GM23248 (cell line): ENCODE results near the gene CENPN. TPM values are rescaled to one million over a fixed set of nuclear protein-coding genes. Genes with fewer than 3 reads are reported as not detected.
A peak's percentile ranks its signal among the peaks of the same experiment; 100 is the strongest.

Source experiments
- DNase-seq: peaks from one replicate; pipeline ENCODE4 v3.0.0-alpha.2; 2015
- H2AFZ ChIP-seq: fragments of 200-600 bp; sonication (generic); 2 replicates; pipeline ENCODE4 v1.6.1; 2016; ENCODE audit warnings: antibody characterized with exemption
- H3F3A ChIP-seq: fragments of 200-600 bp; sonication (generic); 2 replicates; pipeline ENCODE4 v1.6.1; 2016; ENCODE audit warnings: mild to moderate bottlenecking, antibody characterized with exemption, mixed run types; ENCODE audit not compliant: insufficient read depth
- H3K27ac ChIP-seq: fragments of 200-600 bp; sonication (generic); 2 replicates; pipeline ENCODE4 v1.5.1; 2016; ENCODE audit warnings: mild to moderate bottlenecking
- H3K27me3 ChIP-seq: fragments of 200-600 bp; sonication (generic); replicated peaks from 2 replicates; pipeline ENCODE4 v1.6.1; 2016; ENCODE audit warnings: mild to moderate bottlenecking; ENCODE audit not compliant: insufficient read depth
- H3K36me3 ChIP-seq: fragments of 200-600 bp; sonication (generic); 2 replicates; pipeline ENCODE4 v1.6.1; 2016; ENCODE audit warnings: low read depth, mild to moderate bottlenecking
- H3K4me1 ChIP-seq: fragments of 200-600 bp; sonication (generic); 2 replicates; pipeline ENCODE4 v1.6.1; 2016; ENCODE audit warnings: mild to moderate bottlenecking; ENCODE audit not compliant: insufficient read depth
- H3K4me2 ChIP-seq: fragments of 200-600 bp; sonication (generic); one replicate; pipeline ENCODE4 v1.6.1; 2016; ENCODE audit warnings: mild to moderate bottlenecking; ENCODE audit not compliant: unreplicated experiment
- H3K4me3 ChIP-seq: fragments of 200-600 bp; sonication (generic); 2 replicates; pipeline ENCODE4 v1.5.1; 2016; ENCODE audit warnings: mild to moderate bottlenecking
- H3K79me2 ChIP-seq: fragments of 200-600 bp; sonication (generic); 2 replicates; pipeline ENCODE4 v1.6.1; 2016; ENCODE audit warnings: mild to moderate bottlenecking; ENCODE audit not compliant: insufficient read depth
- H3K9ac ChIP-seq: fragments of 200-600 bp; sonication (generic); 2 replicates; pipeline ENCODE4 v1.6.1; 2016; ENCODE audit warnings: mild to moderate bottlenecking
- H3K9me2 ChIP-seq: fragments of 200-600 bp; sonication (generic); 2 replicates; pipeline ENCODE4 v1.6.1; 2016; ENCODE audit warnings: mixed run types, mild to moderate bottlenecking, moderate library complexity; ENCODE audit not compliant: insufficient read depth
- H3K9me3 ChIP-seq: fragments of 200-600 bp; sonication (generic); one replicate; pipeline ENCODE4 v1.6.1; 2017; ENCODE audit warnings: low read depth
- H4K20me1 ChIP-seq: fragments of 200-600 bp; sonication (generic); 2 replicates; pipeline ENCODE4 v1.6.0; 2016; ENCODE audit not compliant: insufficient read depth
- EZH2 ChIP-seq: fragments of 200-600 bp; sonication (generic); IDR thresholded peaks from 2 replicates; pipeline ENCODE4 v1.6.1; 2018; ENCODE audit warnings: antibody characterized with exemption, mild to moderate bottlenecking; ENCODE audit not compliant: insufficient read depth, poor library complexity, severe bottlenecking
- EZH2phosphoT487 ChIP-seq: fragments of 200-600 bp; sonication (generic); IDR thresholded peaks from 2 replicates; pipeline ENCODE4 v1.6.1; 2018; ENCODE audit warnings: antibody characterized with exemption, moderate library complexity, mild to moderate bottlenecking, low read depth; ENCODE audit not compliant: insufficient read depth
- WGBS, 2 experiments: methylation state at CpG; one replicate each; pipeline ENCODE4 v1.1.6; 2015 to 2017; ENCODE audit warnings: low lambda C conversion rate in 2 of 2, low coverage in 1 of 2; ENCODE audit errors: missing lambda C conversion rate in 2 of 2; 5-methylcytosine and 5-hydroxymethylcytosine counted together
- in situ Hi-C: fragments of 300-500 bp; cut with MboI; formaldehyde crosslinking; loops from 2 replicates; pipeline ENCODE4 v1.15.0; 2020
- polyA plus RNA-seq: library from polyadenylated mRNA; unstranded; fragments of >200 nt; fragmentation: Nextera tagmentation; extraction: Ambion mirVana; gene quantifications from 2 replicates; pipeline ENCODE4 v1.2.1, GENCODE V29; 2016
- total RNA-seq: library from RNA; depleted of rRNA; stranded (reverse); fragments of >200 nt; shearing (Covaris generic); gene quantifications from 2 replicates; pipeline ENCODE4 v1.2.3, GENCODE V29; 2014

The CENPN gene
- total and polyA plus RNA-seq, 2 experiments from 2014 or later: 29.0 to 29.2 TPM

GRCh38 chr16:80988756-80989155, 18.3 kb upstream of the CENPN start:
- TF ChIP-seq EZH2phosphoT487 (no peak), EZH2 (no peak)
- no peaks in the 10 kb centered on the region for H3K36me3 ChIP-seq
- H3K9ac ChIP-seq: no peak overlapping the region
- H3K4me1 ChIP-seq: peaks cover 24% of the 10 kb centered on the region
- in situ Hi-C loops: no loop called here
- no peaks in the 10 kb centered on the region for H3K27me3 ChIP-seq
- H3K4me2 ChIP-seq: no peak overlapping the region
- H3K4me3 ChIP-seq: no peak overlapping the region
- H3K9me2 ChIP-seq: no peaks in the 10 kb centered on the region
- H4K20me1 ChIP-seq: no peaks in the 10 kb centered on the region
- peaks cover 24% of the 10 kb centered on the region for H3F3A ChIP-seq
- DNase-seq: no peak
- 75 to 80% methylated on average over 7 of the region's 7 CpGs for WGBS, 2 experiments
- H2AFZ ChIP-seq: no peak overlapping the region
- no peak overlapping the region for H3K27ac ChIP-seq
- H3K79me2 ChIP-seq: peaks cover 91% of the 10 kb centered on the region
- H3K9me3 ChIP-seq: no peaks in the 10 kb centered on the region

GRCh38 chr16:80989801-80990200, 17.2 kb upstream of the CENPN start:
- no peaks in the 10 kb centered on the region for H3K9me2 ChIP-seq
- no peak overlapping the region for H3K4me2 ChIP-seq
- no peak overlapping the region for H3K4me3 ChIP-seq
- peaks cover 34% of the 10 kb centered on the region for H3K4me1 ChIP-seq
- peaks cover 91% of the 10 kb centered on the region for H3K79me2 ChIP-seq
- H3K27ac ChIP-seq: no peak overlapping the region
- WGBS, 2 experiments: 46 to 47% methylated on average over 2 of the region's 2 CpGs
- no peaks in the 10 kb centered on the region for H3K9me3 ChIP-seq
- no peaks in the 10 kb centered on the region for H3K36me3 ChIP-seq
- no peaks in the 10 kb centered on the region for H4K20me1 ChIP-seq
- TF ChIP-seq EZH2phosphoT487: no peak
- no peak for TF ChIP-seq EZH2
- peaks cover 34% of the 10 kb centered on the region for H3F3A ChIP-seq
- DNase-seq: peak; percentile 20
- no peak overlapping the region for H3K9ac ChIP-seq
- H3K27me3 ChIP-seq: no peaks in the 10 kb centered on the region
- in situ Hi-C loops: no loop called here
- no peak overlapping the region for H2AFZ ChIP-seq

- no peak overlapping the region for H3K4me3 ChIP-seq
Measured at GRCh38 chr16:80990577-80990976, 16.4 kb upstream of the CENPN start.

GRCh38 chr16:80990978-80991377, 16.0 kb upstream of the CENPN start:
- Histone ChIP-seq H3K9me2 (no peaks in the 10 kb centered on the region), H3K4me1 (peaks cover 34% of the 10 kb centered on the region), H3K27me3 (no peaks in the 10 kb centered on the region), H3K27ac (no peak overlapping the region), H3K4me3 (no peak overlapping the region), H3K9me3 (no peaks in the 10 kb centered on the region), H4K20me1 (no peaks in the 10 kb centered on the region), H2AFZ (no peak overlapping the region), H3K9ac (no peak overlapping the region), H3K36me3 (no peaks in the 10 kb centered on the region), H3K4me2 (no peak overlapping the region), H3K79me2 (peaks cover 91% of the 10 kb centered on the region), H3F3A (peaks cover 34% of the 10 kb centered on the region)
- TF ChIP-seq EZH2 (no peak), EZH2phosphoT487 (no peak)
- DNase-seq: no peak
- 90 to 93% methylated on average over 2 of the region's 2 CpGs for WGBS, 2 experiments
- in situ Hi-C loops: no loop called here

More at GRCh38 chr16:80990577-80990976, 16.4 kb upstream of the CENPN start:
- no peak overlapping the region for H3K27ac ChIP-seq
- H3F3A ChIP-seq: peaks cover 34% of the 10 kb centered on the region
- no peaks in the 10 kb centered on the region for H3K9me3 ChIP-seq
- in situ Hi-C loops: no loop called here
- peaks cover 34% of the 10 kb centered on the region for H3K4me1 ChIP-seq
- TF ChIP-seq EZH2 (no peak), EZH2phosphoT487 (no peak)
- no peak overlapping the region for H3K4me2 ChIP-seq
- H3K9ac ChIP-seq: no peak overlapping the region
- WGBS, 2 experiments: 99 to 100% methylated on average over 3 of the region's 3 CpGs
- no peaks in the 10 kb centered on the region for H3K9me2 ChIP-seq
- no peaks in the 10 kb centered on the region for H3K36me3 ChIP-seq
- no peak for DNase-seq
- no peak overlapping the region for H2AFZ ChIP-seq
- no peaks in the 10 kb centered on the region for H3K27me3 ChIP-seq
- peaks cover 91% of the 10 kb centered on the region for H3K79me2 ChIP-seq
- no peaks in the 10 kb centered on the region for H4K20me1 ChIP-seq

- in situ Hi-C loops: no loop called here
- Histone ChIP-seq H3K9me3 (no peaks in the 10 kb centered on the region), H3K27ac (peak overlapping the region; percentile 82), H3K9ac (no peak overlapping the region), H3K79me2 (peaks cover 91% of the 10 kb centered on the region), H3K4me3 (no peak overlapping the region), H3K4me1 (peaks cover 39% of the 10 kb centered on the region), H3K4me2 (no peak overlapping the region), H3K36me3 (no peaks in the 10 kb centered on the region), H3K27me3 (no peaks in the 10 kb centered on the region), H2AFZ (no peak overlapping the region), H3F3A (peaks cover 34% of the 10 kb centered on the region), H4K20me1 (no peaks in the 10 kb centered on the region), H3K9me2 (no peaks in the 10 kb centered on the region)
- no peak for TF ChIP-seq EZH2phosphoT487
- no peak for DNase-seq
- 65 to 66% methylated on average over 6 of the region's 6 CpGs for WGBS, 2 experiments
Measured at GRCh38 chr16:80991792-80992430, 15.1 kb upstream of the CENPN start.
